ENCODE measurements around the gene DNAJC30. TPM values are rescaled to one million over a fixed set of nuclear protein-coding genes. Genes with fewer than 3 reads are reported as not detected.

DNAJC30 gene
- total and polyA plus RNA-seq, 10 of the 15 experiments (the other 5 are each of a cell fraction or from before 2014, with no cell fraction given): 2.1 to 19.0 (median 7.9) TPM

DNA sequence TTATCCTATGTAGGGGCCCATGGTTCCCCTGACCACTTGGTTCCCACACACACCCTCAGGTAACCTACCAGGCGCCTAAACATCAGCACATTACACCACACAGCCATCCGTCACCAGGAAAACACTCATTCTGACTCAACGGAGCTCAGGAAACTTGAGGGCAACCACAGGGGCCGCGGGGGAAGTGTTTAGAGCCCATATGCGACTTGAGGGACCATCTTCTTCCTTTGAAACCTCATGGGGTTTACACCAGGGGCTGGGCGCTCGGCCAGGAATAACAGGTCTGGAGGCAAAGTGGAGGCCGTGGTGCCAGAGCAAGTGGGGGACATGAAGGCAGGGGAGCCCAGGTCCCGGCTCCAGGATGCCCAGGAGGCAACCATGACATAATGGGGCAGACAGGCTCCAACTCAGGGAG is 34.7 kb upstream of the DNAJC30 start (continued):
- TF ChIP-seq IKZF1 (conservative IDR thresholded peaks at IDR 0.05): 0 out of 2 replicates have a peak, but pooled peaks have one; percentile 39
- TF ChIP-seq SMAD1 (IDR thresholded peaks at IDR 0.05; ENCODE audit: low read depth, partially characterized antibody): no peak
- no peak for TF ChIP-seq BMI1 (IDR thresholded peaks at IDR 0.05; ENCODE audit: borderline replicate concordance)
- TF ChIP-seq, protein P1, sequence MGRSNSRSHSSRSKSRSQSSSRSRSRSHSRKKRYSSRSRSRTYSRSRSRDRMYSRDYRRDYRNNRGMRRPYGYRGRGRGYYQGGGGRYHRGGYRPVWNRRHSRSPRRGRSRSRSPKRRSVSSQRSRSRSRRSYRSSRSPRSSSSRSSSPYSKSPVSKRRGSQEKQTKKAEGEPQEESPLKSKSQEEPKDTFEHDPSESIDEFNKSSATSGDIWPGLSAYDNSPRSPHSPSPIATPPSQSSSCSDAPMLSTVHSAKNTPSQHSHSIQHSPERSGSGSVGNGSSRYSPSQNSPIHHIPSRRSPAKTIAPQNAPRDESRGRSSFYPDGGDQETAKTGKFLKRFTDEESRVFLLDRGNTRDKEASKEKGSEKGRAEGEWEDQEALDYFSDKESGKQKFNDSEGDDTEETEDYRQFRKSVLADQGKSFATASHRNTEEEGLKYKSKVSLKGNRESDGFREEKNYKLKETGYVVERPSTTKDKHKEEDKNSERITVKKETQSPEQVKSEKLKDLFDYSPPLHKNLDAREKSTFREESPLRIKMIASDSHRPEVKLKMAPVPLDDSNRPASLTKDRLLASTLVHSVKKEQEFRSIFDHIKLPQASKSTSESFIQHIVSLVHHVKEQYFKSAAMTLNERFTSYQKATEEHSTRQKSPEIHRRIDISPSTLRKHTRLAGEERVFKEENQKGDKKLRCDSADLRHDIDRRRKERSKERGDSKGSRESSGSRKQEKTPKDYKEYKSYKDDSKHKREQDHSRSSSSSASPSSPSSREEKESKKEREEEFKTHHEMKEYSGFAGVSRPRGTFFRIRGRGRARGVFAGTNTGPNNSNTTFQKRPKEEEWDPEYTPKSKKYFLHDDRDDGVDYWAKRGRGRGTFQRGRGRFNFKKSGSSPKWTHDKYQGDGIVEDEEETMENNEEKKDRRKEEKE (IDR thresholded peaks at IDR 0.05): no peak
- TF ChIP-seq, protein P2, sequence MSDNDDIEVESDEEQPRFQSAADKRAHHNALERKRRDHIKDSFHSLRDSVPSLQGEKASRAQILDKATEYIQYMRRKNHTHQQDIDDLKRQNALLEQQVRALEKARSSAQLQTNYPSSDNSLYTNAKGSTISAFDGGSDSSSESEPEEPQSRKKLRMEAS (IDR thresholded peaks at IDR 0.05; ENCODE audit: low read depth, low read length): no peak
- TF ChIP-seq, protein P3, sequence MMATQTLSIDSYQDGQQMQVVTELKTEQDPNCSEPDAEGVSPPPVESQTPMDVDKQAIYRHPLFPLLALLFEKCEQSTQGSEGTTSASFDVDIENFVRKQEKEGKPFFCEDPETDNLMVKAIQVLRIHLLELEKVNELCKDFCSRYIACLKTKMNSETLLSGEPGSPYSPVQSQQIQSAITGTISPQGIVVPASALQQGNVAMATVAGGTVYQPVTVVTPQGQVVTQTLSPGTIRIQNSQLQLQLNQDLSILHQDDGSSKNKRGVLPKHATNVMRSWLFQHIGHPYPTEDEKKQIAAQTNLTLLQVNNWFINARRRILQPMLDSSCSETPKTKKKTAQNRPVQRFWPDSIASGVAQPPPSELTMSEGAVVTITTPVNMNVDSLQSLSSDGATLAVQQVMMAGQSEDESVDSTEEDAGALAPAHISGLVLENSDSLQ (IDR thresholded peaks at IDR 0.05): no peak
- no peak for TF ChIP-seq CHD1 (IDR thresholded peaks at IDR 0.05; ENCODE audit: low read depth, low read length)
- no peak for TF ChIP-seq ESRRA (IDR thresholded peaks at IDR 0.05; ENCODE audit: low read length)
- no peak for TF ChIP-seq WRNIP1 (IDR thresholded peaks at IDR 0.05; ENCODE audit: borderline replicate concordance, low read depth, low read length)
- peak; percentile 73 for TF ChIP-seq RUNX3 (IDR thresholded peaks at IDR 0.05; ENCODE audit: low read length)
- TF ChIP-seq IKZF2 (IDR thresholded peaks at IDR 0.05): peak; percentile 48 to 49
- no peak for TF ChIP-seq TARDBP (IDR thresholded peaks at IDR 0.05; ENCODE audit: borderline replicate concordance)
- no peak for TF ChIP-seq BHLHE40 (IDR thresholded peaks at IDR 0.05; ENCODE audit: borderline replicate concordance in 1 of 2, low read depth in 2 of 2, low read length in 1 of 2)
- TF ChIP-seq HCFC1 (IDR thresholded peaks at IDR 0.05; ENCODE audit: low read length): no peak
- TF ChIP-seq EZH2 (IDR thresholded peaks at IDR 0.05; ENCODE audit: borderline replicate concordance, control insufficient read depth, low read depth, low read length): no peak
- TF ChIP-seq NFYB (IDR thresholded peaks at IDR 0.05; ENCODE audit: insufficient read depth, low read depth, low read length): no peak
- no peak for TF ChIP-seq POLR2AphosphoS2 (IDR thresholded peaks at IDR 0.05; ENCODE audit: low read depth, low read length)
- TF ChIP-seq, protein P4, sequence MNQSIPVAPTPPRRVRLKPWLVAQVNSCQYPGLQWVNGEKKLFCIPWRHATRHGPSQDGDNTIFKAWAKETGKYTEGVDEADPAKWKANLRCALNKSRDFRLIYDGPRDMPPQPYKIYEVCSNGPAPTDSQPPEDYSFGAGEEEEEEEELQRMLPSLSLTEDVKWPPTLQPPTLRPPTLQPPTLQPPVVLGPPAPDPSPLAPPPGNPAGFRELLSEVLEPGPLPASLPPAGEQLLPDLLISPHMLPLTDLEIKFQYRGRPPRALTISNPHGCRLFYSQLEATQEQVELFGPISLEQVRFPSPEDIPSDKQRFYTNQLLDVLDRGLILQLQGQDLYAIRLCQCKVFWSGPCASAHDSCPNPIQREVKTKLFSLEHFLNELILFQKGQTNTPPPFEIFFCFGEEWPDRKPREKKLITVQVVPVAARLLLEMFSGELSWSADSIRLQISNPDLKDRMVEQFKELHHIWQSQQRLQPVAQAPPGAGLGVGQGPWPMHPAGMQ (IDR thresholded peaks at IDR 0.05; ENCODE audit: borderline replicate concordance): no peak
- no peak for TF ChIP-seq BCL11A (IDR thresholded peaks at IDR 0.05; ENCODE audit: low read depth, low read length)
- no peak for TF ChIP-seq SIN3A (IDR thresholded peaks at IDR 0.05; ENCODE audit: low read depth, low read length)
- no peak for TF ChIP-seq NR2C1 (IDR thresholded peaks at IDR 0.05)
